HG03342 (cell line): Measurements from ENCODE around the gene ABCC8.

ENCODE experiments used
- ATAC-seq: cut with Tn5 transposase; IDR thresholded peaks from one replicate; pipeline ENCODE4 v1.9.1; 2021; ENCODE audit warnings: mild to moderate bottlenecking, moderate library complexity; ENCODE audit not compliant: unreplicated experiment

Gene ABCC8

DNA sequence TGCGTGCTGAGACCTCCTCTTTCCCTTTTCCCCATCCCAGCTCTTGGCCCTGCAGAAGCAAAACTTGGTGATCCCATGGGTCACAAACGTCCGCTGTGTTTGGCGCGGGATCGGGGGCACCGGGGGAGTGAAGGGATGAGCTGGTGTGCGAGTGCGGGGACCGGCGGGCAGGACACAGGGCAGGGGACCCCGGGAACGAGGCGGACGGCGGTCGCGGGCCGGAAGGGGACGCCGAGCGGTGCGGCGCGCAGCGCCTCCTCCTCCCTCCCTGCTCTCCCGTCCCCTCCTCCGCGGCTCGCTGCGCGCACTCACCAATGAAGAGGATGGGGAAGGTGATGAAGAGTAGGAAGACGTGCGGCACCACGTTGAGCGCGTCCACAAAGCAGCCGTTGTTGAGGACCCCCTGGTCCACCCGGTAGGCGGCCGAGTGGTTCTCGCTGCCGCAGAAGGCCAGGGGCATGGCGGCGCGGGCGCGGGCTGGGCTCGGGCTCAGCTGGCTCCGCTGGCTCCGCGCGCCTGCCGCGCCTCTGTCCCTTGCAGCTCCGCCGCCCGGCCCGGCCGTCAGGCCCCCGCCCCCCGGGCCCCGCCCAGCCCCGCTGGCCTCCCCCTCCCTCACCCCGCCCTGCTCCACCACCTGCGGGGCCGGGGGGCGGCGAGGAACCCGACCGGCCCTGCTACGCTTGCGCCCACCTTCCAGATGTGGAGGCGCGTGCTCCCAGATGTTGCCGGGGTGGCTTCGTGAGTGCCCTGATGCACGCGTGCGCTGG is at the start of gene ABCC8:
Gene ABCC8 (minus strand): TSS at position 529 of the 767 bp plus-strand sequence. CDS start 69 bp downstream, at position 460.
- ATAC-seq, result no peak

GRCh38 chr11:17526326-17526725 is 49.7 kb upstream of the ABCC8 start:
- no peak for ATAC-seq

GRCh38 chr11:17525570-17525969 is 48.9 kb upstream of the ABCC8 start:
- ATAC-seq, result no peak

DNA sequence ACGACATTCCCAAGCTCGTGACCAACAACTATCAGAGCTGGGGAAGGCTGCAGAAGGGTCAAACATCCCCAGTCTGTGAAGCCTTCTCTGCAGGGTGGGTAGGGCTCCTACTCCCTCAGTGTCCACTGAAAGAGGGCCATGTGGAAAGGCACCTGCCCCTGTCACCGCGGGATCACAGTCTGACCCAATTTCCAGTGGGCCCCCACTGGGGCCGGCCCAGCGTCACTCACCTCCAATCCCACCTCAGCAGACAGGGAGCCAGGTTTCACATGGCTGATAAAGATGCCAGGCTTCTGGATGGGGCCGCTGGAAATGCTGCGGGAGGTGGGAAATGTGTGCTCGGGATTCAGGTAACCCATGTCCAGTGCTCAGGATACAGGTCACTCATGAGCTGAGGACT is 47.6 kb upstream of the ABCC8 start:
- ATAC-seq, result no peak

DNA sequence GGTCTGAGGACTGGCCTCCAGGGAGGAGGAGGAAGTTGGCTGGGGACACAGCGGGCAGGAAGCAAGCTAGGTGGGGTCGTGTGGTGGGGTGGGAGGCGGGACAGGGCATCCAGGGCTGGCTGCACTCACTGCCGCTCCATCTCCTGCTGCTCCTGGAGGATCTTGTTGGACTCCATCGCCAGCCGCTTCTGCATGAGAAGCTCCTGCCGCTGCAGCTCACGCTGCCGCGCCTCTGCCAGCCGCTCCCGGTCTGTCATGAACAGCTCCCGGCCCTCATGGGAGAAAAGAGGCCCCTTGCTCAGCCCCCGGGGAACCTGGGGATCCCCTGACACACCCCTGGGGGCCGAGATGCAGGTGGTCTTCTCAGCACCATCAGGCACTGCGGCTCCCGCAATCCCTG is 46.0 kb upstream of the ABCC8 start:
- no peak for ATAC-seq

- ATAC-seq, result no peak
These were observed 44.7 kb upstream of the ABCC8 start for GRCh38 chr11:17521106-17521900.

- no peak for ATAC-seq
These were observed 42.6 kb upstream of the ABCC8 start for GRCh38 chr11:17519061-17519885.

DNA sequence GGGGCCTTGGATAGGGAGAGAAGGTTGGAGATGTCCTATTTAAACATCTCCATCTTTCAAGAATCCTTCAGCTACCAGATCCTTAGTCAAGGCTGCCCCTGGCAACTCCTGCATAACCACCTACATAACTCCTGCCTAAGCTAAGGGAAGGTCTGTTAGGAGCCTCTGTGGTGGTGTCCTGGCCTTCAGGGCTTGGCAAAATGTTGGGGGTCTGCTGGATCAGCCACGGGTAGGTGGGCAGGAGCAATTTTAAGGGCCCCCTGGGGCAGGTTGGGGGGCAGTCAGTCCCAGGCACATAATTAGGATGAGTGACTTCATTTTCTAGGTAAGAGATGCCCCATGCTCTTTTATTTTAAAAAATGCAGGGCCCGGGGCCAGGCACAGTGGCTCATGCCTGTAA is 41.7 kb upstream of the ABCC8 start:
- ATAC-seq, result no peak

GRCh38 chr11:17517186-17517585 is 40.5 kb upstream of the ABCC8 start:
- no peak for ATAC-seq

DNA sequence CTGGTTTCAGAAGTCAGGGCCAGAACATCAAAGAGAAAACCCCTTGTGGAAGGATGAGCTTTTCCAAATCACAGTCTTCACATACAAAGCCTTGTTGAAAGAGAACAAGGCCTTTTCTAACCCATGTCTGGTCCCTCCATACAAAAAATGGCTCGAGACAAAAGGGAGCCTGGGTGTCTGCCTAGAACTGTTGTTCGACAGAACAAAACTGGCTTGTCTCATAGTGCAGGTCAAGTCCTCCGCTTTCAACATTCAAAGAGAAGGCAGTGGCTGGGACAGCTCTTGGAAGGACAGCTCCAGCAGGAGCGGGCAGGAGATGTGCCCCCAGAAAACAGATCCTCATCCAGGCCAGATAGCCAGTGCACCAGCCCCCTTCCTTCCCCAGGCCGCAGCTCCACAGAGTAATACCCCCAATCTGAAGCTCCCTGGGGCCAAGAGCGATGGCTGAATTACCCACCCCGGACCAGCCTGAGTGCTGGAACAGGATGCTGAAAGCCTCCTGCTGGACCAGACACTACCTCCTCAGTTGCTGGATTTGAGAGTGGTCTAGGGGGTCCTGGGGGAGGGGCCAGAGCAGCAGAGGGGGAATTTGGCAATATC is 40.0 kb upstream of the ABCC8 start:
- no peak for ATAC-seq

- no peak for ATAC-seq
These were observed 39.0 kb upstream of the ABCC8 start for GRCh38 chr11:17515443-17516176.

GRCh38 chr11:17514476-17514875 is 37.8 kb upstream of the ABCC8 start:
- no peak for ATAC-seq

GRCh38 chr11:17513853-17514252 is 37.2 kb upstream of the ABCC8 start:
- ATAC-seq, result no peak

DNA sequence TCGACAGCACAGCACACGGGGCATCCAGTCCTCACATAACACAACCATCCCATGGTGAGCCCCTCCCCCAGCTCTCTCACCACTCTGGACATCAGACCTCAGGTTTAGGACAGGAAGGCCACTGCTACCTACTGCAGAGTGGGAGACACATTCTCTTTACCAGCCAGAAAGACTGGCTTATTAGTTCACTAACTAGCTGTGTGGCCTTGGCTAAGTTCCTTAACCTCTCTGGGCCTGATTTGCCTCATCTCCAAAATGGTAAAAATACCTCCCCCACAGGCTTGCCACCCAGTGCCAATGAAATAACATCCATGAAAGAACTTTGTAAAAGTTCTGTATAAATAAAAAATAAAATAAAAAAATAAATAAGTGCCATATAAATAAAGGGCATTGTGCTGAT is 35.5 kb upstream of the ABCC8 start:
- no peak for ATAC-seq

DNA sequence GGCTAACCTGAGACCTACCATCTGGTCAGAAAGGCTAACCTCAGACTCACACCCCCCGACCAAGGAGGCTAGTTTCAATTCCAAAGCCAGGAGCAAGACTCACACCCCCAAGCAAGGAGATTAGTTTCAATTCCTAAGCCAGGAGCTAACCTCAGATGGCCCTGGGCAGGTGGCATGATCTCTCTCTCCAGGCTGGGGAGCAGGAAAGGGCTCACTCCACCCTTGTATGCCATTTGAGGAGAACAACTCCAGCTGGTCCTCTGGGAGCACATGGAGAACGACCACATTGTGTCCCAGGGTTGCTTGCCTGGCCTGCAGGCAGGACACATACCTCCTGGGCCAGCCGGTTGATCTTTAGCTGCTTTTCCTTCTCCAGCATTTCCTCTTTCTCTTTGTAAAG is 34.9 kb upstream of the ABCC8 start:
- no peak for ATAC-seq

DNA sequence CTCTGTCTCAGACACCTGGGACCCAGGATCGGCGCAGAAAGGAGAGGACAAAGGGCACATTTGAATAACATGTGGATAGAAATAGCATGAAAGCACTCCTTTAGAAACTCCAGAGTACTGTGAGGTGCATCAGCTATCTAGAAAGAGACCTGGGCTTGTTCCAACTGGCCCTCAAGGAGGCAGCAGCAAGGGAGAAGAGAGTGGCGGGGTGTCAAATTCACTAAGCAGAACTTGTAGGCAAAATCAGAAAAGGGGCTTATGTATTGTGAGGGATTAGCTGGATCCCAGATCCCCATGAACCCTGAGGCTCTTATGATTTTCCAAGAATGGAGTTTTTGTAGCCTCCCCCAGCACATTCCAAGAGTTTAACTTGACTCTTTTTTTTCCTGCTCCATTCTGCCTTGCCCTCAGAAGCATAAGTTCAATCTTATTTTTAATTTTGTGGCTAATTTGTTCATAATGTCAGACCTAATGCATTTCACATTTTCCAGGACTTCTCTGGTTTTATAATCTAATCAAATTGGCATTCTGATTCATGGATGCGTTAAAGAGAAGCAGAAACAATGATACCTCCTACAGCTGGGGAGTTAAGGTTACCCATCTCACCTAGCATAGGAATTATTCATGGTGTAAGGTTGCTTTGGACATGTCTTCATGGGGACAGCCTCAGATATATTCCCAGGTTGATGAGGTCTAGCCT is 34.0 kb upstream of the ABCC8 start:
- no peak for ATAC-seq

- no peak for ATAC-seq
These were observed 32.1 kb upstream of the ABCC8 start for GRCh38 chr11:17508791-17509190.

- no peak for ATAC-seq
These were observed 31.7 kb upstream of the ABCC8 start for GRCh38 chr11:17508306-17508705.

- no peak for ATAC-seq
These were observed 31.1 kb upstream of the ABCC8 start for GRCh38 chr11:17507773-17508172.

DNA sequence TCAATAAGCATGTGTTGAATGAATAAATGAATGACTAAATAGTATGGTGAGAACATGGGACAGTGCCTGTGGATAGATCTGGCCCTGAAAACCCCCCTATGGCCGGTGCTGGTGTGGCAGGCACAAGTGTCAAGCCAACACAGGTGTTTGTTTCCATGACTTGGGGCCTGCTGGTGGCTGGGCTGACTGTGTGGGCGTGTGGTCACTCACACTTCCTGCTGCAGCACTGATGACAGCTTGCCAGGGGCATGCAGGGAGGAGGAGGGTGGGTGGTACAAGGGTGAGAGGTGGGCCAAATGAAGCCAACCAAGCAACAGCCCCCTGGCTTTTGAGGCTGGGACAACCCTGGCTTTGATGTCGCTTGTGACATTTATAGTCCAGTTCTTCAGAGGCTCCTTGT is 30.3 kb upstream of the ABCC8 start:
- ATAC-seq, result peak; percentile 70
